Panc1 (cell line): ENCODE data around the gene CAND2. TPM values are rescaled to one million over a fixed set of nuclear protein-coding genes. Genes with fewer than 3 reads are reported as not detected.

ENCODE experiments used
- ATAC-seq: fragments of 200-7000 bp; cut with Tn5 transposase; 2 replicates; pipeline ENCODE4 v1.9.1; 2020; ENCODE audit warnings: mild to moderate bottlenecking, moderate library complexity
- BruUV-seq: library from RNA; stranded (reverse); fragments of 400-500 nt; replicated peaks from 2 replicates; lab custom pipeline; 2021; lab: Mats Ljungman, UMichigan
- CTCF ChIA-PET: fragments of 300-600 bp; sonication (Branson Sonifier 250); formaldehyde crosslinking; loops from one replicate; lab custom pipeline; 2022; ENCODE audit warnings: antibody characterized with exemption; lab: Charles Lee
- POLR2A ChIA-PET: fragments of 300-600 bp; sonication (Branson Sonifier 250); formaldehyde crosslinking; loops from one replicate; lab custom pipeline; 2022; ENCODE audit warnings: antibody characterized with exemption; lab: Charles Lee
- DNase-seq: peaks from one replicate; pipeline ENCODE4 v3.0.0-alpha.2; 2010; ENCODE audit warnings: low read depth, low spot score
- H3K27ac ChIP-seq: 2 replicates; pipeline ENCODE4 v1.5.1; 2011; ENCODE audit warnings: mild to moderate bottlenecking, low read length, inconsistent platforms
- H3K27me3 ChIP-seq: fragments of 200-500 bp; sonication (Bioruptor generic); 2 replicates; pipeline ENCODE4 v1.6.0; 2014; ENCODE audit warnings: low read length, inconsistent platforms; ENCODE audit not compliant: control insufficient read depth, insufficient read depth
- H3K36me3 ChIP-seq: fragments of 200-500 bp; sonication (Bioruptor generic); 2 replicates; pipeline ENCODE4 v1.5.1; 2014; ENCODE audit warnings: inconsistent platforms, mild to moderate bottlenecking, low read length, moderate library complexity; ENCODE audit not compliant: control insufficient read depth, insufficient read depth
- H3K4me1 ChIP-seq: 2 replicates; pipeline ENCODE4 v1.5.1; 2011; ENCODE audit warnings: inconsistent platforms, mild to moderate bottlenecking, low read length, moderate library complexity; ENCODE audit not compliant: control insufficient read depth, insufficient read depth
- H3K4me3 ChIP-seq, 2 experiments: 2 replicates each; pipeline ENCODE4 v1.5.1; 2011 to 2012; ENCODE audit warnings: low read depth in 2 of 2, low read length in 2 of 2, mild to moderate bottlenecking in 2 of 2, inconsistent platforms in 1 of 2, moderate library complexity in 1 of 2
- H3K9me3 ChIP-seq: fragments of 200-500 bp; sonication (Bioruptor generic); 2 replicates; pipeline ENCODE4 v1.5.1; 2014; ENCODE audit warnings: low read depth, mild to moderate bottlenecking, inconsistent platforms, low read length, moderate library complexity; ENCODE audit not compliant: control insufficient read depth, insufficient read depth
- CTCF ChIP-seq: fragments of 450-650 bp; IDR thresholded peaks from 2 replicates; pipeline ENCODE4 v1.5.1; 2017; ENCODE audit warnings: mild to moderate bottlenecking
- POLR2AphosphoS5 ChIP-seq: IDR thresholded peaks from 2 replicates; pipeline ENCODE4 v1.6.1; 2012; ENCODE audit warnings: mild to moderate bottlenecking, low read depth, low read length, moderate library complexity
- REST ChIP-seq, 2 experiments: IDR thresholded peaks; 2 replicates each; pipeline ENCODE4 v1.6.1; 2011 to 2012; ENCODE audit warnings: low read depth in 2 of 2, control low read depth in 1 of 2, low read length in 1 of 2, mild to moderate bottlenecking in 1 of 2, moderate library complexity in 1 of 2; ENCODE audit not compliant: insufficient read depth in 1 of 2
- SIN3A ChIP-seq: IDR thresholded peaks from 2 replicates; pipeline ENCODE4 v1.6.1; 2012; ENCODE audit warnings: low read depth, mild to moderate bottlenecking, low read length, moderate library complexity, borderline replicate concordance; ENCODE audit not compliant: insufficient read depth
- TCF7L2 ChIP-seq: IDR thresholded peaks from 2 replicates; pipeline ENCODE4 v1.6.1; 2011; ENCODE audit warnings: mild to moderate bottlenecking, low read depth, low read length, inconsistent platforms
- in situ Hi-C: cut with HindIII; loops from 2 replicates; pipeline ENCODE4 v1.10.0; 2016; ENCODE audit warnings: low sequenced_read_pairs, low pct_unique_long_range_greater_than_20kb
- intact Hi-C: fragments of 100-400 bp; cut with micrococcal nuclease; formaldehyde crosslinking; loops from one replicate; pipeline ENCODE4 v1.10.0; 2022; ENCODE audit not compliant: unreplicated experiment
- total RNA-seq: library from RNA; stranded (reverse); gene quantifications from one replicate; pipeline ENCODE4 v1.2.1, GENCODE V29; 2021; ENCODE audit not compliant: unreplicated experiment

CAND2 gene
- total RNA-seq, 1 experiment from 2014 or later, result 0.13 TPM

GRCh38 chr3:12764171-12764776 lies 32.2 kb upstream of the CAND2 start:
- Histone ChIP-seq H3K4me1 (peaks cover 10% of the 10 kb centered on the region), H3K4me3 (no peak overlapping the region), H3K27me3 (no peaks in the 10 kb centered on the region), H3K9me3 (no peaks in the 10 kb centered on the region), H3K27ac (no peak overlapping the region; the same call in 1 of the 2 replicates), H3K36me3 (no peaks in the 10 kb centered on the region)
- DNase-seq (no peak), ATAC-seq (no peak)
- CTCF ChIA-PET, result no interaction called here
- TF ChIP-seq SIN3A (no peak), POLR2AphosphoS5 (no peak), REST (IDR thresholded peaks at IDR 0.05; ENCODE audit: insufficient read depth in 1 of 2, low read depth in 2 of 2, low read length in 1 of 2) (no peak), TCF7L2 (no peak), CTCF (no peak)
- intact Hi-C loops, result no loop called here
- POLR2A ChIA-PET, result no interaction called here
- in situ Hi-C loops, result no loop called here
- BruUV-seq, result no TSS peak

- intact Hi-C loops, result no loop called here
- Histone ChIP-seq H3K9me3 (no peaks in the 10 kb centered on the region), H3K36me3 (no peaks in the 10 kb centered on the region), H3K27ac (no peak overlapping the region), H3K4me3 (no peak overlapping the region), H3K4me1 (peaks cover 7% of the 10 kb centered on the region), H3K27me3 (no peaks in the 10 kb centered on the region)
- ChIA-PET POLR2A (no interaction called here), CTCF (interaction anchor here (0.7 kb wide), 1 partner anchor 19 kb away, joined by 5 read pairs; no protein-coding TSS in a partner anchor)
- no peak for TF ChIP-seq CTCF
- no peak for TF ChIP-seq SIN3A
- no peak for TF ChIP-seq POLR2AphosphoS5
- no peak for TF ChIP-seq TCF7L2
- TF ChIP-seq REST (IDR thresholded peaks at IDR 0.05; ENCODE audit: insufficient read depth in 1 of 2, low read depth in 2 of 2, low read length in 1 of 2), result no peak
- in situ Hi-C loops, result no loop called here
- BruUV-seq, result no TSS peak
- ATAC-seq, result no peak
- no peak for DNase-seq
These were observed 29.9 kb upstream of the CAND2 start for GRCh38 chr3:12766541-12766940.
